ENCODE measurements around the gene ACOX3. TPM values are rescaled to one million over a fixed set of nuclear protein-coding genes. Genes with fewer than 3 reads are reported as not detected.

The ACOX3 gene
- total and polyA plus RNA-seq, 9 of the 15 experiments (the other 6 are each of a cell fraction or from before 2014, with no cell fraction given) = 0.68 to 7.3 (median 3.7) TPM

DNA sequence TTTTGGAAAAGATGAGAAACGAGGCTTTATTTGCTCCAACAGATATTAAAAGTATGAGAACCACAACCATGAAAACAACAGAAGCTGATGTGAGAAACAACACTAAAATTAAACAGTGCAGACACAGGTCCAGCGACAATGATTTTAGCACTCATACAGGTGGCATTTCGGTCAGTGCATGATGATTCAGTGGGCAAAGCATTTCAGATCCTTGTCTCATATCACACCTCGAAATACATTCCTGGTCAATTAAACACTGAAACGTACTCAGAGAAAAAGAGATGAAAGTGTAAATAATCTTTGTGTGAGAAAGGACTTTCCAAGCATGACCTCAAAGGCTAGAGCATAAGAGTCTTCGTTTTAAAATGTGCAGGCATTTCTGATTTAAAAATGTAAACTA, 85.2 kb downstream of the ACOX3 start (continued):
- TF ChIP-seq, protein P1, sequence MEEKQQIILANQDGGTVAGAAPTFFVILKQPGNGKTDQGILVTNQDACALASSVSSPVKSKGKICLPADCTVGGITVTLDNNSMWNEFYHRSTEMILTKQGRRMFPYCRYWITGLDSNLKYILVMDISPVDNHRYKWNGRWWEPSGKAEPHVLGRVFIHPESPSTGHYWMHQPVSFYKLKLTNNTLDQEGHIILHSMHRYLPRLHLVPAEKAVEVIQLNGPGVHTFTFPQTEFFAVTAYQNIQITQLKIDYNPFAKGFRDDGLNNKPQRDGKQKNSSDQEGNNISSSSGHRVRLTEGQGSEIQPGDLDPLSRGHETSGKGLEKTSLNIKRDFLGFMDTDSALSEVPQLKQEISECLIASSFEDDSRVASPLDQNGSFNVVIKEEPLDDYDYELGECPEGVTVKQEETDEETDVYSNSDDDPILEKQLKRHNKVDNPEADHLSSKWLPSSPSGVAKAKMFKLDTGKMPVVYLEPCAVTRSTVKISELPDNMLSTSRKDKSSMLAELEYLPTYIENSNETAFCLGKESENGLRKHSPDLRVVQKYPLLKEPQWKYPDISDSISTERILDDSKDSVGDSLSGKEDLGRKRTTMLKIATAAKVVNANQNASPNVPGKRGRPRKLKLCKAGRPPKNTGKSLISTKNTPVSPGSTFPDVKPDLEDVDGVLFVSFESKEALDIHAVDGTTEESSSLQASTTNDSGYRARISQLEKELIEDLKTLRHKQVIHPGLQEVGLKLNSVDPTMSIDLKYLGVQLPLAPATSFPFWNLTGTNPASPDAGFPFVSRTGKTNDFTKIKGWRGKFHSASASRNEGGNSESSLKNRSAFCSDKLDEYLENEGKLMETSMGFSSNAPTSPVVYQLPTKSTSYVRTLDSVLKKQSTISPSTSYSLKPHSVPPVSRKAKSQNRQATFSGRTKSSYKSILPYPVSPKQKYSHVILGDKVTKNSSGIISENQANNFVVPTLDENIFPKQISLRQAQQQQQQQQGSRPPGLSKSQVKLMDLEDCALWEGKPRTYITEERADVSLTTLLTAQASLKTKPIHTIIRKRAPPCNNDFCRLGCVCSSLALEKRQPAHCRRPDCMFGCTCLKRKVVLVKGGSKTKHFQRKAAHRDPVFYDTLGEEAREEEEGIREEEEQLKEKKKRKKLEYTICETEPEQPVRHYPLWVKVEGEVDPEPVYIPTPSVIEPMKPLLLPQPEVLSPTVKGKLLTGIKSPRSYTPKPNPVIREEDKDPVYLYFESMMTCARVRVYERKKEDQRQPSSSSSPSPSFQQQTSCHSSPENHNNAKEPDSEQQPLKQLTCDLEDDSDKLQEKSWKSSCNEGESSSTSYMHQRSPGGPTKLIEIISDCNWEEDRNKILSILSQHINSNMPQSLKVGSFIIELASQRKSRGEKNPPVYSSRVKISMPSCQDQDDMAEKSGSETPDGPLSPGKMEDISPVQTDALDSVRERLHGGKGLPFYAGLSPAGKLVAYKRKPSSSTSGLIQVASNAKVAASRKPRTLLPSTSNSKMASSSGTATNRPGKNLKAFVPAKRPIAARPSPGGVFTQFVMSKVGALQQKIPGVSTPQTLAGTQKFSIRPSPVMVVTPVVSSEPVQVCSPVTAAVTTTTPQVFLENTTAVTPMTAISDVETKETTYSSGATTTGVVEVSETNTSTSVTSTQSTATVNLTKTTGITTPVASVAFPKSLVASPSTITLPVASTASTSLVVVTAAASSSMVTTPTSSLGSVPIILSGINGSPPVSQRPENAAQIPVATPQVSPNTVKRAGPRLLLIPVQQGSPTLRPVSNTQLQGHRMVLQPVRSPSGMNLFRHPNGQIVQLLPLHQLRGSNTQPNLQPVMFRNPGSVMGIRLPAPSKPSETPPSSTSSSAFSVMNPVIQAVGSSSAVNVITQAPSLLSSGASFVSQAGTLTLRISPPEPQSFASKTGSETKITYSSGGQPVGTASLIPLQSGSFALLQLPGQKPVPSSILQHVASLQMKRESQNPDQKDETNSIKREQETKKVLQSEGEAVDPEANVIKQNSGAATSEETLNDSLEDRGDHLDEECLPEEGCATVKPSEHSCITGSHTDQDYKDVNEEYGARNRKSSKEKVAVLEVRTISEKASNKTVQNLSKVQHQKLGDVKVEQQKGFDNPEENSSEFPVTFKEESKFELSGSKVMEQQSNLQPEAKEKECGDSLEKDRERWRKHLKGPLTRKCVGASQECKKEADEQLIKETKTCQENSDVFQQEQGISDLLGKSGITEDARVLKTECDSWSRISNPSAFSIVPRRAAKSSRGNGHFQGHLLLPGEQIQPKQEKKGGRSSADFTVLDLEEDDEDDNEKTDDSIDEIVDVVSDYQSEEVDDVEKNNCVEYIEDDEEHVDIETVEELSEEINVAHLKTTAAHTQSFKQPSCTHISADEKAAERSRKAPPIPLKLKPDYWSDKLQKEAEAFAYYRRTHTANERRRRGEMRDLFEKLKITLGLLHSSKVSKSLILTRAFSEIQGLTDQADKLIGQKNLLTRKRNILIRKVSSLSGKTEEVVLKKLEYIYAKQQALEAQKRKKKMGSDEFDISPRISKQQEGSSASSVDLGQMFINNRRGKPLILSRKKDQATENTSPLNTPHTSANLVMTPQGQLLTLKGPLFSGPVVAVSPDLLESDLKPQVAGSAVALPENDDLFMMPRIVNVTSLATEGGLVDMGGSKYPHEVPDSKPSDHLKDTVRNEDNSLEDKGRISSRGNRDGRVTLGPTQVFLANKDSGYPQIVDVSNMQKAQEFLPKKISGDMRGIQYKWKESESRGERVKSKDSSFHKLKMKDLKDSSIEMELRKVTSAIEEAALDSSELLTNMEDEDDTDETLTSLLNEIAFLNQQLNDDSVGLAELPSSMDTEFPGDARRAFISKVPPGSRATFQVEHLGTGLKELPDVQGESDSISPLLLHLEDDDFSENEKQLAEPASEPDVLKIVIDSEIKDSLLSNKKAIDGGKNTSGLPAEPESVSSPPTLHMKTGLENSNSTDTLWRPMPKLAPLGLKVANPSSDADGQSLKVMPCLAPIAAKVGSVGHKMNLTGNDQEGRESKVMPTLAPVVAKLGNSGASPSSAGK (IDR thresholded peaks at IDR 0.05) = no peak
- TF ChIP-seq ZNF354B (CRISPR knock-in tag; IDR thresholded peaks at IDR 0.05) = no peak

Measured in K562 (cell line).